Stimulated activated naive CD8-positive, alpha-beta T cell treated with anti-CD3 and anti-CD28 coated beads, Interleukin-15, amount 100 ng/mL, for 72 hours (primary cell): ENCODE results near the gene ABCC9.
"Not testable (repeated sequence)": the region's sequence is repeated elsewhere in the genome, so short reads cannot be mapped to it uniquely, and the experiment has no call there.

ENCODE experiments used
- ATAC-seq: fragments of 150-1000 bp; cut with Tn5 transposase; 2 replicates; pipeline ENCODE4 v1.10.0; 2021; ENCODE audit warnings: mild to moderate bottlenecking, moderate library complexity
- DNase-seq, 2 donors: peaks; one replicate each; pipeline ENCODE4 v3.0.0; 2021 to 2022
- H3K27ac Mint-ChIP-seq, 2 donors: one replicate each; pipeline ENCODE4 v1.8.0; 2022; ENCODE audit warnings: mild to moderate bottlenecking in 2 of 2, mixed read lengths in 2 of 2, moderate library complexity in 2 of 2
- H3K27me3 Mint-ChIP-seq: one replicate; pipeline ENCODE4 v1.8.0; 2022; ENCODE audit warnings: mixed read lengths
- H3K4me1 Mint-ChIP-seq: one replicate; pipeline ENCODE4 v1.8.0; 2022; ENCODE audit warnings: mild to moderate bottlenecking, mixed read lengths
- H3K4me3 Mint-ChIP-seq, 2 donors: one replicate each; pipeline ENCODE4 v1.8.0; 2022; ENCODE audit warnings: mild to moderate bottlenecking in 2 of 2, mixed read lengths in 2 of 2, moderate library complexity in 1 of 2
- H3K9me3 Mint-ChIP-seq, 2 donors: one replicate each; pipeline ENCODE4 v1.8.0; 2022; ENCODE audit warnings: mixed read lengths in 2 of 2

ABCC9 gene

DNA sequence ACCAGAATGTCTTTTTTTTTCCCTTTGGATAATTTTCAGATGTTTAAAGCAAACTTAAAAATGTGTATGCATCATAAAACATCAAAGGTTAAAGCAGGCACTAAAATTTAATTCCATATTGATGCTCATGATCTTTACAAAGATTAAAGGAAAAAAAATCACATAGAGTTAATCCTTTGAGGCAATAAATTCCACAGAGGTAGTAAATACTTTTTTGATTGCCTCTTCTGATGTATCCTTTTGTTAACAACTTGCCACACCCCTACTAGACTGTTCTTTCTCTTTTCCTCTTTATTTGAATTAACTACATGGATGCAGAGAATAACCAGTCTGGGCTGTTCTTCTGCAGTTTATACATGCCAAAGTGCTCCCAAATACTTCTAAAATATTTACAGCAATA, 121.5 kb downstream of the ABCC9 start:
- DNase-seq: no peak
- no peak overlapping the region for H3K27ac Mint-ChIP-seq
- H3K9me3 Mint-ChIP-seq: no peaks in the 10 kb centered on the region
- H3K4me1 Mint-ChIP-seq: no peaks in the 10 kb centered on the region
- H3K4me3 Mint-ChIP-seq: no peak overlapping the region
- no peak for ATAC-seq
- H3K27me3 Mint-ChIP-seq: no peaks in the 10 kb centered on the region

DNA sequence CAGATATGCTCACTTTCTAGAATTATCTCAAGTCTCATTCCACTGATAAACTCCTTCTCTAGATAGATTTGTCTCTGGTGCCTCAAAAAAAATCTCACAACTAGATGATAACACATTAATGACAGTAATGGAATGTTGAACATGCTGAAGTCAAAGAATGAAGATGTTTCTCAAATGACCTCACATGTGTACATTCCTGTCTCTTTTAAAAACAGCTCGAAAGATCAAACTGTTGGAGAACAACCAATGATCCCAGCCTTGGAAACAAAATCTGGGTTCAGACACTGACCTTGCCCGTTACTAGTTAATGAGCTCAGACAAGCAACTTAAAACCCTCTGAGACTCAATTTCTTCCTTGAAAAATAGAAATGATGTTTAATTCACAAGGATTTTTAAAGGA, 122.0 kb downstream of the ABCC9 start:
- Mint-ChIP-seq H3K9me3 (no peaks in the 10 kb centered on the region), H3K4me1 (no peaks in the 10 kb centered on the region), H3K4me3 (no peak overlapping the region), H3K27me3 (no peaks in the 10 kb centered on the region), H3K27ac (no peak overlapping the region)
- DNase-seq (no peak), ATAC-seq (no peak)

DNA sequence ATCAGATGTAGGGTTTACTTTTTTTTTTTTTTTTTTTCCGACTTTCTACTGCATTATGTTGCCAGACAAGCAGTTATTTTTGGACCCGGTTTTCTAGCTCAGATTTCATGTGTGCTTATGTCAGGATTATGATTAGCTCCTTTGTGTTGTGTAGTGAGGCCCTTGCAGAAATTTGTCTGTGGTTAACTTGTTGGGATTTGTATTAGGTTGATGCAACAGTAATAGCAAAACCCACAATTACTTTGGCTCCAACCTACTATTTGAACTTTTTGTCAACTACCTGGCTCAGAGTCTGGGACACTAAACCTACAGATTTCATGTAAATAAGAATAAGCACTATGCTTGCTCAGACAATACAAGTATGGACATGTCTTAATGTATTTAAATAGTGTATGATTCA, 122.6 kb downstream of the ABCC9 start:
- Mint-ChIP-seq H3K27me3 (no peaks in the 10 kb centered on the region), H3K27ac (no peak overlapping the region), H3K9me3 (no peaks in the 10 kb centered on the region), H3K4me1 (no peaks in the 10 kb centered on the region), H3K4me3 (no peak overlapping the region)
- no peak for DNase-seq
- no peak for ATAC-seq

DNA sequence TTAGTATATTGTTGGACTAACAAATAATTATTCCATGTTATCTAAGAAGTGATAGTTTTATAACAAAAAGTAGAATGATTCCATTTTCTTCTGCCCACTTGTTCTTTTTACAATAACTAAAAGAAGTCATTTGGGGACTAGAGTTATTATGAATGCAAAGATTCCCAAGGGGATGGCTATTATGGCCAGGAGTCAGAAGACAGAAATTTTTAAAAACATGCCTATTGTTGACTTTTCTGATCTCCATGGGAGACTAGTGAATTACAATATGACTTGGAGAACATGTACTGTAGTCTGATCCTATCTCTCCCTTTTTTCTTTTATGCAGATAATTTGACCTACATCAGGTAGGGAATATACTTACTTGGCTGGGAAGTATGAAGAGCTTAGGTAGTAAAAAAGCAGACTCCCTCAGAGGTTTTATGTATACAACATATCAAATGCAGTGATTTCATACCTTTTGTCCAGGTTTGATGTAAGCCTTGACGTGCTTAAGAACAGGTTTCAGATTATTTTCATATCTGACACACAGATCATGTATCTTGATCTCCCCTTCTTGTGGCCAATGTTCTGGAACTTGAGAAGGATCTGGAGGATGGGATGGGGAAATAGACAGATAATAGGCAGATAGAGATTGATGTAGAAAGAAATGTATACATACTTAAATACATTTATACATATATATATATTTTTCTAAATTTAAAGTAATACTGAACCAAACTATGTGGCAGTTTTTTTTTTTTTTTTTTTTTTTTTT, 125.7 kb downstream of the ABCC9 start:
- Mint-ChIP-seq H3K27ac (no peak overlapping the region), H3K4me3 (no peak overlapping the region), H3K9me3 (peaks cover 0 to under 1% of the 10 kb centered on the region in 2 donors), H3K27me3 (no peaks in the 10 kb centered on the region), H3K4me1 (no peaks in the 10 kb centered on the region)
- ATAC-seq (no peak), DNase-seq (no peak)

DNA sequence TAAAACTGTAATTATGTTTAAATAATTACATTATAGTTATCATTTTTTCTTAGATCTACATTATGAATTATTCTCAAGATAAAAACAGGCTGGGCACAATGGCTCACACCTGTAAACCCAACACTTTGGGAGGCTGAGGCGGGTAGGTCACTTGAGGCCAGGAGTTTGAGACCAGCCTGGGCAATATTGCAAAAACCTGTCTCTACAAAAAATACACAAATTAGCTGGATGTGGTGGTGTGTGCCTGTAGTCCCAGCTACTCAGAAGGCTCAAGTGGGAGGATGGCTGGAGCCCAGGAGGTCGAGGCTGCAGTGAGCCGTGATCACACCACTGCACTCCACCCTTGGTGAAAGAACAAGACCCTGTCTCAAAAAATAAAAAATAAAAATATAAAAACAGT, 126.4 kb downstream of the ABCC9 start:
- Mint-ChIP-seq H3K27ac (no peak overlapping the region), H3K9me3 (peaks cover 0 to 5% of the 10 kb centered on the region in 2 donors), H3K27me3 (no peaks in the 10 kb centered on the region), H3K4me1 (no peaks in the 10 kb centered on the region), H3K4me3 (no peak overlapping the region)
- no peak for ATAC-seq
- no peak for DNase-seq

DNA sequence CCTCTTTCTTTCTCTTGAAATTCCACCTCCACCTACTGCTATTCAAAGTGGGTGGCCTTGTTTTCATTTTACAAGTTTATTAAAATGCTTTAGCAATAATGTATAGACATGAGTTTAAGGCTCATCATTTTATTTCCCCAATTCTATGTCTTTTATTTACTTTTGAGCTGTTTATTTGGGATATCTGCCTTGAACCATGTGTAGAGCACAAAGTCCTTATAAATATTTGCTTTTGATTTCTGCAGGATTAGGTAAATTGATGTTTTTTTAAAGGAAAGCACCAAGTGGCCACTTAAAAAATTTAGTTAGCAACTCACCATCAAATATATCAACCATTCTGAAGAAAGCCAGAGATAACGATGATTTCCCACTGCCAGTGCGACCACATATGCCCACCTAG, 126.9 kb downstream of the ABCC9 start:
- H3K27me3 Mint-ChIP-seq: no peaks in the 10 kb centered on the region
- H3K4me3 Mint-ChIP-seq: no peak overlapping the region
- DNase-seq (no peak), ATAC-seq (no peak)
- no peak overlapping the region for H3K27ac Mint-ChIP-seq
- H3K9me3 Mint-ChIP-seq: peaks cover 0 to 5% of the 10 kb centered on the region in 2 donors
- H3K4me1 Mint-ChIP-seq: no peaks in the 10 kb centered on the region

DNA sequence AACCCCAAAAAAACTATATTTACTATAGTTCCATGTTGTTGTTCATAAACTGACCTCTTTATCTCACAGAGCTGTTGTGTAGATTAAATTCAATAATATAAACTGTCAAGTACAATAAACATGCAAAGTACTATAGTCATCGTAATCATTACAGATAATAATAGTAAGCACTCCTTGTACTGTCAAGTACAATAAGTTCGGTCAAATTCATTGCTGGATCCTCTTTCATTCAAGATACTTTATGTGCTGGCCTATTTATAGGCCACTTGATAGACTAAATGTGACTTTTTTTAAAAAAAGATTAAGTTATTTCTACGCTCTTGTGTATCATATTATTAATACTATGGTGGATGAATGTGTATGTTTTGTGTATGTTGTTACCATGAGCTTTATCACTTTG, 127.5 kb downstream of the ABCC9 start:
- DNase-seq (no peak), ATAC-seq (no peak)
- Mint-ChIP-seq H3K4me3 (no peak overlapping the region), H3K27me3 (no peaks in the 10 kb centered on the region), H3K9me3 (peaks cover 0 to 5% of the 10 kb centered on the region in 2 donors), H3K4me1 (no peaks in the 10 kb centered on the region), H3K27ac (no peak overlapping the region)

DNA sequence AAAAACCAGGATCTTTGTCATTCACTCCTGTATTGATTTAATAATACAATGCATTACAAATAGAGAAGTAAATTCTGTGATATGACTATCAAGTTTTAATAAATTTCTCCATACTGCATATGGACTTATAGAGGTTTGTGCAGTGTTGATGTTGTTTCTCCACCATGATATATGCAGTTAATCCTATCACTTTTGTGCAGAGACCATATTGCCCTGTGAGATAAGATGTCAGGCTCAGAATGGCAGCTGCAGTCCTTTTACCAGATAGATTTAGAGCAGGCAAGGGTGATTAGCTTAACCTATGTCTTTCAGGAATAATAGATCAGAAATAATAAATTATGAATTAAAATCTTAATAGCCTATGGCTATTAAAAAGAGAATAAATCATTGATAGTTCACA, 128.1 kb downstream of the ABCC9 start:
- H3K27me3 Mint-ChIP-seq: no peaks in the 10 kb centered on the region
- no peak overlapping the region for H3K27ac Mint-ChIP-seq
- H3K9me3 Mint-ChIP-seq: peaks cover 0 to 5% of the 10 kb centered on the region in 2 donors
- ATAC-seq: no peak
- no peaks in the 10 kb centered on the region for H3K4me1 Mint-ChIP-seq
- no peak overlapping the region for H3K4me3 Mint-ChIP-seq
- DNase-seq: no peak

DNA sequence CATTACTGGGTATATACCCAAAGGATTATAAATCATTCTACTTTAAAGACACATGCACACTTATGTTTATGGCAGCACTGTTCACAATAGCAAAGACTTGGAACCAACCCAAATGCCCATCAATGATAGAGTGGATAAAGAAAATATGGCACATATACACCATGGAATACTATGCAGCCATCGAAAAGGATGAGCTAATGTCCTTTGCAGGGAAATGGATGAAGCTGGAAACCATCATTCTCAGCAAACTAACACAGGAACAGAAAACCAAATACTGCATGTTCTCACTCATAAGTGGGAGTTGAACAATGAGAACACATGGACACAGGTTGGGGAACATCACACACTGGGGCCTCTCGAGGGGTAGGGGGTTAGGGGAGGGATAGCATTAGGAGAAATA, 128.9 kb downstream of the ABCC9 start:
- H3K4me3 Mint-ChIP-seq, ATAC-seq, H3K4me1 Mint-ChIP-seq, H3K9me3 Mint-ChIP-seq, H3K27me3 Mint-ChIP-seq, DNase-seq, H3K27ac Mint-ChIP-seq: not testable (repeated sequence)

DNA sequence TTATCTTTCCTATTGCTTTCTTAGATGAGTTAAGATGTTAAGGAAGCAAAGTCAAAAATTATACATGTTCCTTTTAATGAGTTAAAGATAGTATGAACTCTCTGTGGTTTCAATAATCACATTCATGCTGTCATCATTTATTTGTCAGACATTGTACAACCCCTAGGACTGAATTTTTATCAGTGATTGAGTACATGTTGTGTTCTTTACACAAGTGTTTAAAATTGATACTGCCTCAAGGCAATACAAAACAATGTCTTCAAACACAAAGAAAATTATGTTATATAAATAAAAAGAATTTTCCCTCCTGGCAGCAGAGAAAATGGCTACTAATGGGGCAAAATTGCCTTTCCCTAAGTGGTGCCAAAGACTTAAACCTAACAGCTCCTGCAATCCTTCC, 132.1 kb downstream of the ABCC9 start:
- ATAC-seq: no peak
- no peak for DNase-seq
- H3K27ac Mint-ChIP-seq: no peak overlapping the region
- H3K9me3 Mint-ChIP-seq: peaks cover 0 to 5% of the 10 kb centered on the region in 2 donors
- no peaks in the 10 kb centered on the region for H3K4me1 Mint-ChIP-seq
- H3K4me3 Mint-ChIP-seq: no peak overlapping the region
- no peaks in the 10 kb centered on the region for H3K27me3 Mint-ChIP-seq

DNA sequence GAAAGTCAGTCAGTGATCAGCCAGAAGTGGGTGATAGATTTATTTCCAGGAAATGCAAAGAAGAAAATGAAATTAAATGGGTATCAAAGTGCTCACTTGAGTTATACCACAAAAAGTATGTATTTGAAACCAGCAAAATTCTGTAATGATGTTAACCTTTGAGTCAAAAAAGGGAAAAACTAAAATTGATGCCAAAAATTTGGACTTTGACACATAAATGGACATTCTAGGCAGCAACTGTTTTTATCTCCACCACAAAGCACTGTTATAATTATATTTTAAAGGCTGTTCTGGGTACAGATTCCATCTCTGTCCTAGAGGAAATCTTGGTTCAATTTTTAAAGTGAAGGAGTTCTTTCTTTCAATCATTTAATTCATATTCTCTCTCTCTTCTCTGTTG, 135.0 kb downstream of the ABCC9 start:
- Mint-ChIP-seq H3K9me3 (peaks cover 0 to 5% of the 10 kb centered on the region in 2 donors), H3K4me3 (no peak overlapping the region), H3K4me1 (no peaks in the 10 kb centered on the region), H3K27ac (no peak overlapping the region), H3K27me3 (no peaks in the 10 kb centered on the region)
- ATAC-seq (no peak), DNase-seq (no peak)

DNA sequence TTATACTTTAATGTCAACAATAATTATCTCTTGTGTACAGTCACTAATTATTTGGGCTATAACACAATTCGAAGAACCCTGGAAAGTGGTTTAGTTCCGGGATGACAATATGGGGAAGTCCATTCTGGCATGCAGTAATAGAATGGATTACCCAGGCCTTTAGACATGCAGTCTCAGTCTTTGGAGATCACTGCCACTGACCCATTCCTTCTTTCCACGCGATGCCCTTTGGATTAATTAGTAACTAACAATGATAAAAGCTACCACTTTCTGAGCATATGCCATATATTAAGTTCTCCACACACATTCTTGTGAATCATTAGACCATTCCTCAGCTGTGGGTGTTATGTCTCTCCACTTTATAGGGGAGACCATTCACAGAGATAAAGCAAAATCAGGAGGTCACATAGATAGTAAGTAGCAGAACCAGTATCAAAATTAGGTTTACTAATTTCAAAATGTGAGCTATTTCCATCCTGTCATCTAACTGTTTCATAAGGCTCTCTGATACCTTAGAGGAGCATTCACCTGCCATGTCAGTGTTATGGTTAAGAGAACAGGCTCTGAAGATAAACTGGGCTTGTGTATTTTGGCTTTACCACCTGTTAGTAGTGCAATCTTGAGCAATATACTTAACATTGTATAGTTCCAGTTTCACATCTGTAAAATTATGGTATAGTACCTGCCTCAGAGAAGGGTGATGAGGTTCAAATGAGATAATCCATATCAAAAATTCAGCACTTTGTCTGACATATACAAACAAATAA, 139.5 kb downstream of the ABCC9 start:
- DNase-seq: no peak
- ATAC-seq: no peak
- Mint-ChIP-seq H3K4me3 (no peak overlapping the region), H3K27me3 (no peaks in the 10 kb centered on the region), H3K9me3 (no peaks in the 10 kb centered on the region), H3K27ac (no peak overlapping the region), H3K4me1 (no peaks in the 10 kb centered on the region)

DNA sequence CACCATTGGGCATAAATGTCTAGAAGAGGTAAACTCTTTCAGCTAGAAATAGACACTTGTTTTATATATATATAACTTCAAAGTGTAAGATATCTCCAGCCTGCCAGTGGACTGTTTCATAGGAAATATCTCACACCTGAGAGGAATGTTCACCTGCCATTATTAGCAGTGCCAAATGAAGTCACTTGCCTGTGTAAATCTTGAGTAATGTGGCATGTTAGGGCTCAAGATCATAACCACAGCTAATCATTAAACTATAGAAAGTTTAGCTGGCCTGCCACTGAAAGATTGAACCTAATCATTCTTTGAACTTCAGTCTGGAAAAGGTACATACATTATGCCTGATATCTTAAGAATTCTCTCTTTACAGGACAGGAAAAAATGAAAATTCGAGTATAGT, 141.2 kb downstream of the ABCC9 start:
- H3K27me3 Mint-ChIP-seq: no peaks in the 10 kb centered on the region
- H3K4me1 Mint-ChIP-seq: no peaks in the 10 kb centered on the region
- no peak for ATAC-seq
- no peak for DNase-seq
- H3K27ac Mint-ChIP-seq: peak overlapping the region in 1 of 2 donors; percentile 71
- no peaks in the 10 kb centered on the region for H3K9me3 Mint-ChIP-seq
- no peak overlapping the region for H3K4me3 Mint-ChIP-seq

DNA sequence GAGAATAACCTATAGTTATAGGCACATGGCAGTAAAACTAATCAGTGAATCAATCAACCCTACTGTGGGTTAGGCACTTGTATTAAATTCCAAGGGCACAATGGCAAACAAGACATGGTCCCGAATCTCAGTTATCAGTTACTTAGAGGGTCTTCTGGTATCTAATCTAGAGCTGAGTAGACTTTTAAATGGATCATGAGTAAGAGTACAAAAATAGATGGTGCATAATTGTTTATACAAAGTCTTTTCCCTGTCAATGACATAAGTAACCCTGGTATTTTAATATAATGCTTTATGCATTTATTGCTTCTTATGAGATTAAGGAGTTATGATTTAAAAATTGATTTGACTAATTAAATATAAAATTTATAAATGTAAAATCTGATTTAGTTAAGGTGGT, 143.7 kb downstream of the ABCC9 start:
- Mint-ChIP-seq H3K27me3 (peaks cover 14% of the 10 kb centered on the region), H3K4me1 (no peaks in the 10 kb centered on the region), H3K9me3 (peaks cover 2 to 4% of the 10 kb centered on the region in 2 donors), H3K27ac (no peak overlapping the region), H3K4me3 (no peak overlapping the region)
- no peak for DNase-seq
- no peak for ATAC-seq

DNA sequence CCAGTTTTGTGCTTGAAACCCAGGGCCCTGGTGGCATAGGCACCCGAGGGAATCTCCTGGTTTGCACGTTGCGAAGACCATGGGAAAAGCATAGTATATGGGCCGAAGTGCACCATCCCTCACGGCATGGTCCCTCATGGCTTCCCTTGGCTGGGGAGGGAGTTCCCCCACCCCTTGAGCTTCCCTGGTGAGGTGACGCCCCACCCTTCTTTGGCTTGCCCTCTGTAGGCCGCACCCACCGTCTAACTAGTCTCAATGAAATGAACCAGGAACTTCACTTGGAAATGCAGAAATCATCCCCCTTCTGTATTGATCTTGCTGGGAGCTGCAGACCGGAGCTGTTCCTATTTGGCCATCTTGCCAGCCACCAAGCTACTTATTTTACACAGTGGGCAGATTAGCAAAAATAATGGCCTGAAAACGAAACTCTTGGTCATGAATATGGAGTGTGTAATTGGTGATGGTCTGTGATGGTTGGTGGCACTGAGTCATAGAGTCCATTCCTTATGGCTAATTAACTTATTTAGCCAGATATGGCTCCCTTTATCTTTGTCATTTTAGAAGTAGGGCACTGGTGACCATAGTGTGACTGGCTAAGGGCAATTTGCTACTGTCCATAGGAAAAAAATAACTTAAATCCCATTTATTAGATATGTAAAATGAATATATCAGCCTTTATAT, 145.4 kb downstream of the ABCC9 start:
- ATAC-seq (no peak), DNase-seq (no peak)
- Mint-ChIP-seq H3K4me3 (no peak overlapping the region), H3K27ac (peak overlapping the region in 1 of 2 donors; percentile 9), H3K27me3 (peaks cover 20% of the 10 kb centered on the region), H3K9me3 (peaks cover 4% of the 10 kb centered on the region in 2 donors), H3K4me1 (no peaks in the 10 kb centered on the region)
